GM19023 (cell line): ENCODE measurements around the gene EIF1AD.
"Not testable (repeated sequence)": the region's sequence is repeated elsewhere in the genome, so short reads cannot be mapped to it uniquely, and the experiment has no call there.

ENCODE experiments used
- ATAC-seq: cut with Tn5 transposase; IDR thresholded peaks from one replicate; pipeline ENCODE4 v1.9.1; 2021; ENCODE audit warnings: mild to moderate bottlenecking, moderate library complexity; ENCODE audit not compliant: unreplicated experiment

The EIF1AD gene, protein sequence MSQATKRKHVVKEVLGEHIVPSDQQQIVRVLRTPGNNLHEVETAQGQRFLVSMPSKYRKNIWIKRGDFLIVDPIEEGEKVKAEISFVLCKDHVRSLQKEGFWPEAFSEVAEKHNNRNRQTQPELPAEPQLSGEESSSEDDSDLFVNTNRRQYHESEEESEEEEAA

DNA sequence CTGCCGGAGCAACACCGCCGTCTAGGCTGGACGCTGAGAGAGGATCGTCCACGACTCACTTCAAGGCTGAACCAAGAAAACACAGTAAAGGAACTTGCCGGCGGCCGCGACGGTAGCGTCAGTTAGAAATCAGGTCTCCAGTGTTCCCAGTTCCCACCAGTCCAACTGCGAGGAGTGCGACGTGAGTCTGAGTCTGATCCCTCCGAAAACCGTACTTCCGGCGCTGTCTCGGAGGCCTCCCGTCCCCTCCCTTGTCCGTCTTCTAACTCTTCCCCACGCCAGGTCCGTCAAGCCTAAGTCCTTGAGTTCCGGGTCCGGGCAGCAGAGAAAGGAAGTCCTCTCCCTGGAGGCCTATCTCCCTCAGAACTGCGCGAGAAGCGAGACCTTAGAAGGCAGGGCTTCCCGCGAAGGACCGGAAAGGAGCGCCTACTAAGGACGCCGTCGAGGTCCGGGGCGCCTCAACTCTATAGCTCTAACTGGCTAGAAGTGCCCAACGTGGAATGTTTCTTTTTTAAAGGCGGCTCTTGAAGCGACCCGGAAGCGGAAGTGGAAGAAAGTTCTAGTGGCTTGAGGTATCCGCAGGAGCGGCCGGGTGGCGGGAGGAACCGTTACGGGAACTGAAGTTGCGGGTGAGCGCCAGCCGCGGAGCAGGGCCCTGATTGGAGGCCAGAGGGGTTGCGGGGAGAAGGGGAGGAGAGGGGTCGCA is at the start of gene EIF1AD, which contains the start of gene BANF1:
TSS of gene EIF1AD (minus strand) at position 216 of the 706 bp plus-strand sequence. CDS start 1,768 bp downstream, outside the sequence.
TSS of gene BANF1 (plus strand) at position 562 of the 706 bp plus-strand sequence. CDS start 748 bp downstream, outside the sequence.
- ATAC-seq: peak; percentile 73

DNA sequence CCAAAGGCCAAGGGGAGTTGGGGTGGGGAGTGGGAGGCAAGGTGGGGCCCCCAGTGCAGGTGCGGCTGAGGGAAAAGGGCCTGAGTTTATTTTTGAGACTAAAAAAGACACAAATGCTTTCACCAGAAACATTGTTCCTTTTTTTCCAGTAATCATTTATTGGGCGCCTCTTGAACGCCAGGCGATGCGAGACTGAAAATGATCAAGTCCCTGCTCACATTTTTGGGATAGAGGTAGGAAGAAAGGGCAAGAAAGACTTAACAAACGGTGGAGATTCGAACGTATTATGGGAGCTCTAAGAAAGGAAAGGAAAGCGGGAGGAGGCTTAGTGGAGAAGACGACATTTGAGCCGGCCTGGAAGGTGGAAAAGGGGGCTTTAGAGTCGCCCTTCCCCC is 49.4 kb upstream of the EIF1AD start:
- ATAC-seq: no peak

DNA sequence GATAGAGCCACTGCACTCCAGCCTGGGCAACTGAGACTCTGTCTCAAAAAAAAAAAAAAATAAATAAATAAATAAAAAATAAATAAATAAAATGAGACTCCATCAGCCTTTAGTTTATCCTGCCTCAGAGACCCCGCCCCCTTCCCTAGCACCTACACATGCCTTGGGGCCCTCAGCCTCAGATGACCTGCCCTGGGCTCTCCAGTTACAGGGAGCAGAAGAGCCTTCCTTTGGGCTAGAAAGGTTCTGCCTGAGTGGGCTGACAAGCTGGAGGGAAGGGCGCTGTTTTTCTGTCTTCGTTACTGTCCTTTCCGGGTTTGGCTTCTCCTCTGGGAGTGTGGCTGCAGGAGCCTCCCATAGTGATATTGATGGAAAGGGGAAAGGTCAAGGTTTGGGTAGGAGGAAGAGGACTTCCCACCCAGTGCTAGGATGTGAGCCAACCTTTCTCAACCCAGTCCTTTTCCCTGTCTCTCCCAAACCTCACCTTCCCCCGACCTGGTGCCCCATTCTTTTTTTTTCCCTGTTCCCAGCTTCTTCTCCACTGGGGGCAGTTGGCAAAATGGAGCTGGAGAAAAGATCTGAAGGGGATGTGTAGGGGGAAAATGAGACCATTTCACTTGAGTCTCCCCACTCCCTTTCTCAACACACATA is 48.7 kb upstream of the EIF1AD start:
- no peak for ATAC-seq

DNA sequence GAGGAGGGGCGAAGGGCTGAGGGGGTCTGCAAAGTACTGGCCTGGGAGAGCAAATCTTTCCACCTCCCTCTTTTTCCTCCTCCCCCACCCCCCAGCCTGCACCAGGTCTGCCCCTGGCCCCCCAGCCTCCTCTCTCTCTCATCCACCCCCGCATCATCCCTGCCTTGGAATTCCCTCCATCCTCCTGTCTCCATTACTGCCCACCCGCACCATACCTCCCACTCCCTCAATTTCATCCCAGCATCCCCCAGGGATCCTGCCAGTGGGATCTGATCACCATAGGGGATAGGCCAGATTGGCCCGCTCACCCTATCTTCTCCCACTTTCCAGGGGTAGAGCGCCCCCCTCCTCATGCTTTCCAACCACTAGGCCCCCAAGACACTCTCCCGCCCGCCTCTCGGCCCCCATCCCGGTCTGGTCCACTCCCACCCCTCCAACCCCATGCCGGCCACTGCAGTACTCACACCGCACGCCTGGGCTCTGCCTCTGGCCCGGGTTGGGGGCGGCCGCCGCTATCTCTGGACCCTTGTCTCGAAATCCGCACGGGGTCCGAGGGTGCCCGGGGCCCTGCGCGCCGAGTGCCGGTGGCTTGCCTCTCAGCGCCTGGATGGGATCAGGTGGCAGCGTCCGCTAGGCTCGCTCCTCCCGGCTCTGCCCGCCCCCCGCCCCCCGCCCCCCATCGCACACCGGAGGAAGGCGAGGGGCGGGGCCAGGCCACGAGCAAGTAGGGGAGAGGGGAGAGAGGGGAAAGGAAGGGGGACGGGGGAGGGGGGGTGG is 46.8 kb upstream of the EIF1AD start, which contains the start of gene GAL3ST3:
TSS of gene GAL3ST3 (minus strand) at position 615 of the 777 bp plus-strand sequence. CDS start 3,746 bp downstream, outside the sequence.
- no peak for ATAC-seq

DNA sequence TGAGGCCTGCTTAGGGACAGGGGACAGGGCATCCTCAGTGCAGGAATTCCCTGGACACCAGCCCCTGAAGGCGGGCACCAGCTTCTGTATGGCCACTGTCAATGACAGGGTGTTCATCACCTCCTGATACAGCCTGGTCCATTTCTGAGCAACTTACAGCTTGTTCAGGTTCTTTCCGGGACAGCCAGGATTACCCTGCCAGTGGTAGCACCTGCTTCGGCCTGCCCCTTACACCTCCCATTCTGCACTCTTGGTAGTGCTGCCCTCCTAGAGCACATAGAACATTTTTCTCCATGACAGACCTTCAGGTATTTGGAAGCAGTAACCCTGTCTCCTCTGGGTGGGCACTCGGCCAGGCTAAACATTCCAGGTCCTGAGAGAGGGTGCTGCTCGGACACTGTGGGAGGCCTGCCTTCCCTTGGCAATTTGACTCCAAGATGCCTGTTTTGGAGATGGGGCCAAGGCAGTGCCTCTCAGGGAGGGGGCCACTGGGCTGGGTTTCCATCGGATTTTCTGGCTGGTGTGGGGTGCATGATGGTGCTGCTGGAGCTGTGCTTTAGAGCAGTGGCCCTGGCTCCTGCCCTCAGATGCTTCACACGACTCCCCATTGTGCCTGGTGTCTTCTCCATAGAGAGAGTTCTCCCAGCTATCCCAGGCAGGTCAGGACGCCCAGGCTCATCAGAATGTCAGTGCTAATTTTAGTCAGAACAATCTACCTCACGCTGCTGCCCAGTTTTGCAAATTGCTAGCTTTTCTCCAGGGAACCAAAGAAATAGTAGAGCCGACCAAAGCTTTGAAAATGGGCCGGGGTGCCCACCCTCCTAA is 45.8 kb upstream of the EIF1AD start:
- ATAC-seq: no peak

DNA sequence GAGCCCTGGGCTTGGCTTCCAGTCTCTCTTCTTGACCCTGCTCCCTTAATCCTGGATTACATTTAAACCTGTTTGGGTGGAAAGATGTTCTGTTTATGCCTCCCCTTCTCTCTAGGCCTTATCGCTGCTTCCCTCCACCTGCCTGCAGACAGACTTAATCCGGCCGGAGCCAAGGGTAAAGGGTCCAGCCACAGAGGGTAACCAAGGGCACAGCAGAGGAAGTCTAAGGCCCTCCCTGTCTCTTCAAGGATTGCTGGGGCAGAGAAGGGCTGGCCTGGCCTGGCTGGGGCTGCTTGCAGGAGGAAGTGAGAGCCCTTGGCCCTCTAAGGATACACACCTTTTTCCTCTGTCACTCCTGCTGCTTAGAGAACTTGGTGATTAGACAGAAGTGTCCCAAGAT is 44.9 kb upstream of the EIF1AD start:
- ATAC-seq: no peak

DNA sequence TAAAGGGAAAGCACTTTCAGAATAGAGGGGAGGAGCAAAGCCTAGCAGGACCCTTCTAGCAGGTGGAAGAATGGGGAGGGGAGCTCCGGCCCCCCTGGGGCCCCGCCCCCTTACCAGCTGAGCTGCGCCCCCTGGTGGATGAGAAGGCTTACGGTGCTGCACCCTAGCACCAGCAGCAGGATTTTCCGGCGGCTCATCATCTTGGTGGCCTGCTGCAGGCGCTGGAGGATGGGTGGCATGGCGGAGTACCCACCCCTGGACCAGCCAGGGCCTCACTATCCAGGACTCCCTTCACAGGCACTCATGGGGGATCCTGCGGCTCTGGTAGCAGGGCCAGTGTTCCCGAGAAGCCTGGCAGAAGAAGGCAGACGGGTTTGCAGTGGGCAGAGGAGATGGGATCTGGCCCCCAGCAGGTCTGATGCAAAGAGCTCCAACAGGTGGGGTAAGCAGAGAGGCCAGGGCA is 43.3 kb upstream of the EIF1AD start:
- peak; percentile 61 for ATAC-seq

DNA sequence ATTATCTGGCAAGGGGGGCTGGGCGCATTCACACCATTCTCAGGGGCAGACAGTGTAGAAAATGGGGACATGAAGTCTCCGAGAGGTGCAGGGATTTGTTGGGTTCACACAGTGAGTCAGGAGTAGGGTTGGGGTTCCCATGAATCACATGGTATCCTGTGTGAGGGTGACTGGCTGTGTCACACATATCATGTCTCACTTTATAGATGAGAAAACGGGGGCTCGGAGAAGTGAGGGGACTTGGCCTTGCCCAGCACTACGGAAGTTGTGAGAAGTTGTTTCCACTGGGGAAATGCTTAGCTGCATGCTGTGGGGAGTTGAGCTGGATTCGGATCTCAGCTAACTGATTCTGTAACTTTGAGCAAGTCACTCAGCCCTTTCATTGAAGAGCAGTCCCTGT is 42.8 kb upstream of the EIF1AD start:
- ATAC-seq: no peak

DNA sequence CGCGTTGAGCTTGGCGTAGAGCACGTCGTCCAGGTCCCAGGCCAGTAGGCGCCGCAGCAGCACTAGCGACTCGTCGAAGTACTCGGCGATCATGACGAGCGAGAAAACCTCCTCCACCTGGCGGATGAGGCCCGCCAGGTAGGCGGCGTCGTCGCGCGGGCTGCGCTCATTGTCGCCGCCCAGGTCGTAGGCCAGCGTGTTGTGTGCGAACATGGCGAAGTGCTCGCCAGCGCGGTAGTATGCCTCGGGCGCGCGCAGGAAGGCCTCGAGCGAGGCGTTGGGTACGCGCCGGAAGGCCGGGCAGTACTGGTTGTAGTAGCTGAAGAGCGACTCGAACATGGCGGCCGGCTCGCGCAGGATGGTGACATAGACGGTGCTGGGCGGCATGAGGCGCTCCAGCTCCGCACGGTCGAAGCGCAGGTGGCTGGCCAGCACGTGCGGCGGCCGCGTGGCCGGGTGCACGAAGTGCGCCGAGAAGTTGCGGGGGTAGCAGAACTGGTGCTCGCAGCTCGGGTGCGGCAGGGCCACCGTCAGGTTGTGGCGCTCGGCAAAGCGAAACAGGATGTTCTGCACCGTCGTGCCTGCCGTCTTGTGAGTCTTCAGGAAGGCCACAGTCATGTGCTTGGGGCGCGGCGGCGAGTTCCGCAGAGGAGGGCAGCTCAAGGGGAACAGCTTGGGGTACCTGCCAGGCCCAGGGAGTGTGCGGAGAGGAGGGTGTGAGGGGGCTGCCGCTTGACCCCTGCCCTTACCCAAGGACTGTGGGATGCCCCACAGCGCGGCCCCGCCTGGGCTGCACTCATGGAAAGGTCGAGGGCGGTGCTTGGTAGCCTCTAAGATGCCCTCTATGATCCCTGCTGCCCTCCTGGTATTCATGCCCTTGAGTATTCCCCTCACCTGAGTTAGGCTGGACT is 41.3 kb upstream of the EIF1AD start:
- no peak for ATAC-seq

DNA sequence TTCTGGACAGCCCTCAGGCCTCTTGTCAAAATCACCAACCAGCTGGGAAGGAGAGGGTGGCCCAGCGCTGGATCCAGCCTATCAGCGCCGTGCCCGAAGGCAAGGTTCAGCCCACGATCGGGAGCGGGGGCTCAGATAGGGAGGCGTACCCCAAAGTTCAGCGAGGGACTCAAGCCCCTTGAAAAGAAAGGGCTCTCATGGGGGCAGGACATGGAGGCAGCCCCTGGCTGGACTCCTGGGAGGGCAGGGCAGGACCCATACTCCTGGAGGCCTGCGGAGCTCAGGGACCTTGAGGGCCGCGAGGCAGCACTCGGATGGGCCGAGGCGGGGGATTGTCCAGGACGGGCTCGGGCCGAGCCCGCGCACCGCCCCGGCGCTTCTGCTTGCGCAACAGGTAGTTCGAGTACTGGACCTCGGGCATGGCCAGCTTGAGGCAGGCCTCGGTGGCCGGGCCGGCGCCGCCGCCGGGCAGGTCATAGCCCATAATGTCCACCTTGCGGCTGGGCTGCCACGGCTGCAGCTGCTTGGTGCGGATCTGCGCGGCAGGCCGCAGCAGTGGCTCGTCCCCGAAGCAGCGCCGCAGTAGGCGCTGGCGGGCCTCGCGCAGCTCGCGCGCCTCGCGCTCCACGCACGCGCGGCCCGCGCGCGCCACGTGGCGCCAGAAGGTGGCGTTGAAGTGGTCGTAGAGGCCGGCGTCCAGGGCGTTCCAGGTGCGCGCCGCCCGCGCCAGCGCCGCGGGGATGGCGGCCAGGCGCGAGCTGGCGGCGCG is 40.5 kb upstream of the EIF1AD start:
- no peak for ATAC-seq

DNA sequence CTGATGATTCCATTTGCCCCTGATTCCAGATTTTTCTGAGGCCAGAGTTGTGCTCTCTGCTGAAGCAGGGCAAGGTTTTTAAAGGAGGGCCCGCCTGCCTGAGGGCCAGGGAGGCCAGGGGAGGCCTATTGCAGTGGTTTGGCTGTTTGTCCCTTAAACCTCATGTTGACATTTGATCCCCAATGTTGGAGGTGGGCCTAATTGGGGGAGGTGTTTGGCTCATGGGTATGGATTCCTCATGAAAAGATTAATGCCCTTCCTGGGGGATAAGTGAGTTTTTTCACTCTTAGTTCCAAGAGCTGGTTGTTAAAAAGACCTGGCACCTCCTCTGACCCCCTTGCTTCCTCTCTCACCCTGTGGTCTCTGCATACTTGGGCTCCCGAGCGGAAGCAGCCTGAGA is 37.8 kb upstream of the EIF1AD start:
- no peak for ATAC-seq

DNA sequence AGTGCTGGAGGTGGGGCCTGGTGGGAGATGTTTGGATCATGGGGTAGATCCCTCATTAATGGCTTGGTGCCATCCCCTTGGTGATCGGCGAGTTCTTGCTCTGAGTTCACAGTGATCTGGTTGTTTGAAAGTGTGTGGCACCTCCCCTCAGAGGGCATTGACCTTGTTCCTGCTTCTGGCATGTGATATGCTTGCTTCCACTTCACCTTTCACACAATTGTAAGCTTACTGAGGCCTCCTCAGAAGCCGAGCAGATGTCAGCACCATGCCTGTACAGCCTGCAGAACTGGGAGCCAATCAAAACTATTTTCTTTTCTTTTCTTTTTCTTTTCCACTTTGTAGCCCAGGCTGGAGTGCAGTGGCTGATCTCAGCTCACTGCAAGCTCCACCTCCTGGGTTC is 35.4 kb upstream of the EIF1AD start:
- no peak for ATAC-seq

DNA sequence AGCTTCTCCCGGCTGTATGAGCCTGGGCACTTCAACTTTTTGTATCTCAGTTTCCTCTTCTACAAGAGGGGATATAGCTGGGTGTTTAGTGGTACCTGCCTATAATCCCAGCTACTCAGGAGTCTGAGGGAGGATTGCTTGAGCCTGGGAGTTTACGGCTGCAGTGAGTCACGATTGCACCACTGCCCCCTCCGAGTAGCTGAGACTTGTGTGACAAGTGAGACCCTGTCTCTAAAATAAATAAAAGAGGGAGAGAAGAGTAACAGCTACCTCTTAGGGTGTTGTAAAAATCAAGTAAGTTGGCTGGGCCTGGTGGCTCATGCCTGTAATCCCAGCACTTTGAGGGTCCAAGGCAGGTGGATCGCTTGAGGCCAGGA is 34.4 kb upstream of the EIF1AD start:
- no peak for ATAC-seq

DNA sequence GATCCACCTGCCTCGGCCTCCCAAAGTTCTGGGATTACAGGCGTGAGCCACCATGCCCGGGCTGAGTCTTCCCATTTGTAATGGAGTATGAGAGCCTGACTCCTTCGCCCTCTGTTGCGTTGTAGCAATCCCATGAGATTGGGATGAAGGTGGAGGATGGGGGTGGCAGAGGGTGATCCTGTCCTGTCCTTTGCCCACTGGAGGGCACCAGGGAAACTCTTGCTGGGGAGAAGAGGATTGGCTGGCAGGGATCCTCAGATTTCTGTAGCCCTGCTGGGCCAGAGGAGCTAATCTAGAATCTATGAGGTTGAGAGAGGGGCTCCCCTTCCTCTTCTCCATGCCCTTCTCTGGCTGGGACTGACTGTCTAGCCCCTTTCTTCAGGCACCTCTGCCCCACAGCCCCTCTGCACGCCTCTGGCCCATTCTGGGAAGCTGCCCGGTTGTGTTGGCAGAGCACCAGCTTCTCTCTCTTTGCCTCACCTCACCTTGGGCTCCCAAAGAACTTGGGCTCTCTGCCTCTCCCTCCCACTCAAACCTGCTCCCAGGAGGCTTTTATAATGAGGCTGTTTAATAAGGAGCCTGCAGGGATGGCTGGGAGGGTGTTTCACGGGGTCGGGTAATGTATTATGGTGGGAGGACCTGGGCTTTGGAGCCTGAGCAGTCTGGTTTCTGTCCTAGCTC is 33.8 kb upstream of the EIF1AD start:
- ATAC-seq: no peak

DNA sequence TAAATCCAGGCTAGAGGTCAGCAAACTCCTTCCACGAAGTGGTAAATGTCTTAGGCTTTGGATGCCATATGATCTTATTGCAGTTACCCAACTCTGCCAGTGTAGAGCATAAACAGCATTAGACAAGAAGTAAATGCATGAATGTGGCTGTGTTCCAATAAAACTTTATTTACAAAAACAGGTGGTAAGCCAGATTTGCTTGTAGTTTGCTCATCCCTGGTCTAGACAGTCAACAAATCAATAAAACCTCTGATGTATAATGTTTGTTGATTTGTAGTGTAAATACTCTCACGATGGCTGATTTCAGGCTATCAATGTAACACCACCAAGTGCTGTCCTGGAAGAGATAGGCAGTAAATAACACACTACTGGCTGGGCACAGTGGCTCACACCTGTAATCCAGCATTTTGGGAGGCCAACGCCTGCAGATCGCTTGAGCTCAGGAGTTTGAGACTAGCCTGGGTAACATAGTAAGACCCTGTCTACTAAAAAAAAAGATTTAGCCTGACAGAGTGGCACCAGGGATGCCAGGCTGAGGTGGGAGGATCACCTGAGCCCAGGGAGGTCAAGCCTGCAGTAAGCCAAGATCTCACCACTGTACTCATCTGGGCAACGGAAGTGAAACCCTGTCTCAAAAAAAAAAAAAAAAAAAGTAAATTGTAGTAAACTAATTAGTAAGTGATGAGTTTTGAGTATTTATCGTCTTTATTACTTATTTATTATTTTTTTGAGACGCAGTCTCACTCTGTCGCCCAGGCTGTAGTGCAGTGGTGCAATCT is 31.2 kb upstream of the EIF1AD start:
- ATAC-seq: no peak

DNA sequence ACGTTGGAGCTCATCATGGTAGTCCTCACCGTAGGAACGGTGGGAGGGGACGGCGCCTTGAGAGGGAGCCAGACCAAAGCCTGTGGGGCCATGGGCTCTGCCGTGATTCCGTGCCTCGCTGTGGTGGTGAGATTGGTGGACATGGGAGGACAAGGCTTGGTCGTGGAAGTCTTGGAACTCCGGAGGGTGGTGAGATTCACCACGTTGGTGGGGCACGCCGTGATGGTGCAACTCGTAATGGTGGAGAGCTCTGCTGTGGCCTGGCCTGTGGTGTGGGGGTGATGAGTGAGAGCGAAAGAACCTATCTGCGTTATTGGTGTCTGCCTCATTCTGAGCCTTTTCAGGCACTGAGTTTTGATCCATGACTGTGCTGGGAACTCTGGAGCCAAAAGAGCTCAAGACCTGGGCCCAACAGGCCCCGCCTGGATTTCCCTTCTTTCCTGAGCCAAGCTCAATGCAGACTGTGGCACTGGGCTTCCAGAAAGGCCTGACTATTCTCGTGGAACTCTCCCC is 24.1 kb upstream of the EIF1AD start, which contains the start of gene CATSPER1:
TSS of gene CATSPER1 (minus strand) at position 463 of the 513 bp plus-strand sequence. CDS start at position 363, 100 bp downstream.
- ATAC-seq: no peak

DNA sequence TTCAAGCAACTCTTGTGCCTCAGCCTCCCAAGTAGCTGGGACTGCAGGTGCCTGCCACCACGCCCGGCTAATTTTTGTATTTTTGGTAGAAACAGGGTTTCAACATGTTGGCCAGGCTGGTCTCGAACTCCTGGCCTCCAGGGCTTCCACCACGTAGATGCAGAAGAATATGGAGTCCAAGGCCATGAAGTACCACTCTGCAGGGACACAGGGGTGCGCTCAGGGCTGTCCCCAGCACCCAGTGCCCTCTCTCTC is 21.2 kb upstream of the EIF1AD start:
- not testable (repeated sequence) for ATAC-seq
